Right atrium auricular region (tissue), 2 donors: ENCODE data around the gene EIF1. TPM values are rescaled to one million over a fixed set of nuclear protein-coding genes. Genes with fewer than 3 reads are reported as not detected.
A peak's percentile ranks its signal among the peaks of the same experiment; 100 is the strongest.

Experiments used
- DNase-seq: peaks from one replicate; pipeline ENCODE4 v3.0.0-alpha.2; 2019; ENCODE audit warnings: low spot score
- H3K27ac ChIP-seq, 2 donors: fragments of 200-600 bp; sonication (generic); 1 replicate in 1 of 2; 2 replicates in 1 of 2; pipeline ENCODE4 v1.5.1; 2016 to 2019
- H3K27me3 ChIP-seq, 2 donors: fragments of 200-600 bp; sonication (generic); one replicate each; pipeline versions ENCODE4 v1.5.1 to v1.6.0; 2017 to 2019
- H3K36me3 ChIP-seq: fragments of 200-600 bp; sonication (generic); one replicate; pipeline ENCODE4 v1.5.1; 2016
- H3K4me1 ChIP-seq, 2 donors: fragments of 200-600 bp; sonication (generic); one replicate each; pipeline versions ENCODE4 v1.5.1 to v1.6.0; 2017 to 2019
- H3K4me3 ChIP-seq, 2 donors: fragments of 200-600 bp; sonication (generic); 1 replicate in 1 of 2; 2 replicates in 1 of 2; pipeline ENCODE4 v1.5.1; 2017 to 2019; ENCODE audit warnings: mild to moderate bottlenecking in 1 of 2, moderate library complexity in 1 of 2
- H3K9me3 ChIP-seq, 2 donors: fragments of 200-600 bp; sonication (generic); one replicate each; pipeline ENCODE4 v1.5.1; 2019
- CTCF ChIP-seq, 2 donors: fragments of 200-600 bp; sonication (generic); IDR thresholded peaks; one replicate each; pipeline ENCODE4 v1.5.1; 2019; ENCODE audit warnings: antibody characterized with exemption in 2 of 2
- total RNA-seq, 2 donors: library from RNA; depleted of rRNA; stranded (reverse); fragments of >200 nt; gene quantifications; one replicate each; pipeline ENCODE4 v1.1.0, GENCODE V29; 2016

The EIF1 gene
- total RNA-seq, 2 donors from 2014 or later: 331 to 390 TPM

- no peak for TF ChIP-seq CTCF (IDR thresholded peaks at IDR 0.05)
- no peak overlapping the region for H3K4me3 ChIP-seq
- peaks cover 0 to 18% of the 10 kb centered on the region in 2 donors for H3K4me1 ChIP-seq
- H3K36me3 ChIP-seq: no peaks in the 10 kb centered on the region
- H3K27ac ChIP-seq: no peak overlapping the region
- no peaks in the 10 kb centered on the region for H3K27me3 ChIP-seq
- DNase-seq: no peak
- no peaks in the 10 kb centered on the region for H3K9me3 ChIP-seq
Observed at GRCh38 chr17:41647038-41647813, 41.5 kb upstream of the EIF1 start.

- Histone ChIP-seq H3K9me3 (no peaks in the 10 kb centered on the region), H3K4me3 (peak overlapping the region; percentile 20 to 42), H3K27ac (peak overlapping the region in 1 of 2 donors; percentile 9), H3K27me3 (no peaks in the 10 kb centered on the region), H3K4me1 (peaks cover 0 to 18% of the 10 kb centered on the region in 2 donors), H3K36me3 (no peaks in the 10 kb centered on the region)
- DNase-seq: peak; percentile 88
- peak; percentile 72 to 94 for TF ChIP-seq CTCF (IDR thresholded peaks at IDR 0.05)
Observed at GRCh38 chr17:41647940-41648410, 40.7 kb upstream of the EIF1 start.

GRCh38 chr17:41648411-41649195, 40.1 kb upstream of the EIF1 start:
- peaks cover 0 to 18% of the 10 kb centered on the region in 2 donors for H3K4me1 ChIP-seq
- H3K27me3 ChIP-seq: no peaks in the 10 kb centered on the region
- TF ChIP-seq CTCF (IDR thresholded peaks at IDR 0.05): peak; percentile 88 to 91
- DNase-seq: peak; percentile 86
- peak overlapping the region in 1 of 2 donors; percentile 9 for H3K27ac ChIP-seq
- no peaks in the 10 kb centered on the region for H3K36me3 ChIP-seq
- no peaks in the 10 kb centered on the region for H3K9me3 ChIP-seq
- peak overlapping the region; percentile 20 to 42 for H3K4me3 ChIP-seq

DNA sequence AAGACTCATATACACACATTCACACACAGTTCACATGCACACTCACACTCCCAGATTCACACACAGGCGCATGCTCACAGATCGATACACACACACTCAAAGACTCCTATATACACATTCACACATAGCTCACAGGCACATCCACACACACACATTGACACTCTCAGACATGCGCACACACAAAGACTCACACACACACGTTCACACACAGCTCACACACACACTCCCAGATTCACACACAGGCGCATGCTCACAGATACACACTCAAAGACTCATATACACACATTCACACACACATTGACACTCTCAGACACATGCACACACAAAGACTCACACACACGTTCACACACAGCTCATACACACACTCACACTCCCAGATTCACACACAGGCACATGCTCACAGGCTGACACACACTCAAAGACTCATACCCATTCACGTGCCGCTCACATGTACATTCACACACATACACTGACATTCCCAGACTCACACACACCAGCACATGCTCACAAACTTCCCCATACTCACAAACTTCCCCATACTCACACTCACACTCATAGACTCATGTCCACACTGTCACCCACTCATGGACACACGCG, 38.7 kb upstream of the EIF1 start:
- no peak overlapping the region for H3K4me3 ChIP-seq
- no peak for DNase-seq

More for the DNA sequence above, 38.7 kb upstream of the EIF1 start:
- Histone ChIP-seq H3K27me3 (no peaks in the 10 kb centered on the region), H3K36me3 (no peaks in the 10 kb centered on the region), H3K4me1 (peaks cover 0 to 18% of the 10 kb centered on the region in 2 donors), H3K9me3 (no peaks in the 10 kb centered on the region), H3K27ac (no peak overlapping the region)
- no peak for TF ChIP-seq CTCF (IDR thresholded peaks at IDR 0.05)
